GM23248 (cell line): ENCODE data around the gene ZNF428.

Source experiments
- EZH2 ChIP-seq: fragments of 200-600 bp; sonication (generic); IDR thresholded peaks from 2 replicates; pipeline ENCODE4 v1.6.1; 2018; ENCODE audit warnings: antibody characterized with exemption, mild to moderate bottlenecking; ENCODE audit not compliant: insufficient read depth, poor library complexity, severe bottlenecking
- EZH2phosphoT487 ChIP-seq: fragments of 200-600 bp; sonication (generic); IDR thresholded peaks from 2 replicates; pipeline ENCODE4 v1.6.1; 2018; ENCODE audit warnings: antibody characterized with exemption, moderate library complexity, mild to moderate bottlenecking, low read depth; ENCODE audit not compliant: insufficient read depth

DNA sequence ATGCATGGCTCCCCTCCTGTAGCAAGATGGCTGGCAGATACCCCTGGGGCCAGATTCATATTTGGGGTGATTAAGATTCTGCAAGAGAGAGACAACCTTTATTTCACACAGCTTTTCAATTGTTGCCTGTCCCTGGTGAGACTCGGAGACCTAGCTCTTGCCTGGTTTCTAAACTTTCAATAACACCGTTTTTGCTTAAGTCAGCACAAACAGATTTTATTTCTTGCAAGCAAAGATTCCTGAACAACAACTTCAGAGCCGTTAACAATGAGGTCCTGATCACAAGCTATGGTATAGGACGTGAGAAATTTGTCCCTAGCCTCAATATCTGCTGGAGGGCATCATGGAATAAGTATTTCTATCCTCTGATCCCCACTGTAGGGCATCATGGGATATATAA lies 23.1 kb upstream of the ZNF428 start:
- TF ChIP-seq EZH2: no peak
- no peak for TF ChIP-seq EZH2phosphoT487
